ENCODE data around the gene MGLL. TPM values are rescaled to one million over a fixed set of nuclear protein-coding genes. Genes with fewer than 3 reads are reported as not detected.

The MGLL gene
- total RNA-seq, 1 experiment from 2014 or later, result 2.1 TPM

DNA sequence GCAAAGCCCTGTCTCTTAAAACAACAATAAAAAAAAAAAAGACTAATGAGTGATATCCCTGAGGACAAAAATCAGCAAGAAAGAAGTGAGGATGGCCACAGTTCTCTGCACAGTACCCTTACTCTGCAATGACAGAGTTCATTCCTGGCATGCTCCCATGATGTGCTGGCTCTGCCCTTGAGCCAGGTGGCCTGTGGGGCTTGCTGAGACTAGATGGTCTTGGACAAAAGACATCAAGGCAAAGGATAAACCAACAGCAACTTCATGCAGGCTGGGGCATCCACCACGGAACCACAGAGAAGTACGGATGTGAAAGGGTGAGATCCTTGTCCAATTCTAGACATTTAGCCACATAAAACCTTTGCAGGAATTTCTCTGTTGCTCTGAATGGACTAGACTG, 12.7 kb downstream of the MGLL start:
- POLR2A ChIA-PET, result no interaction called here
- intact Hi-C loops (cut with micrococcal nuclease; ENCODE audit: unreplicated experiment), result no loop called here
- in situ Hi-C loops (cut with HindIII; ENCODE audit: low pct_unique_long_range_greater_than_20kb, low sequenced_read_pairs), result no loop called here
- Histone ChIP-seq H3K4me3 (ENCODE audit: low read depth in 2 of 2, low read length in 2 of 2) (no peak overlapping the region), H3K27me3 (ENCODE audit: control insufficient read depth, insufficient read depth, low read length) (no peaks in the 10 kb centered on the region; the same call in 1 of the 2 replicates), H3K9me3 (ENCODE audit: control insufficient read depth, insufficient read depth, low read depth, low read length) (no peaks in the 10 kb centered on the region), H3K36me3 (ENCODE audit: control insufficient read depth, insufficient read depth, low read length) (no peaks in the 10 kb centered on the region), H3K4me1 (ENCODE audit: control insufficient read depth, insufficient read depth, low read length) (no peaks in the 10 kb centered on the region), H3K27ac (ENCODE audit: low read length) (no peak overlapping the region)
- ATAC-seq (no peak), DNase-seq (ENCODE audit: low read depth, low spot score) (no peak)
- CTCF ChIA-PET, result no interaction called here
- BruUV-seq (replicated peaks), result no TSS peak
- TF ChIP-seq, protein P1, sequence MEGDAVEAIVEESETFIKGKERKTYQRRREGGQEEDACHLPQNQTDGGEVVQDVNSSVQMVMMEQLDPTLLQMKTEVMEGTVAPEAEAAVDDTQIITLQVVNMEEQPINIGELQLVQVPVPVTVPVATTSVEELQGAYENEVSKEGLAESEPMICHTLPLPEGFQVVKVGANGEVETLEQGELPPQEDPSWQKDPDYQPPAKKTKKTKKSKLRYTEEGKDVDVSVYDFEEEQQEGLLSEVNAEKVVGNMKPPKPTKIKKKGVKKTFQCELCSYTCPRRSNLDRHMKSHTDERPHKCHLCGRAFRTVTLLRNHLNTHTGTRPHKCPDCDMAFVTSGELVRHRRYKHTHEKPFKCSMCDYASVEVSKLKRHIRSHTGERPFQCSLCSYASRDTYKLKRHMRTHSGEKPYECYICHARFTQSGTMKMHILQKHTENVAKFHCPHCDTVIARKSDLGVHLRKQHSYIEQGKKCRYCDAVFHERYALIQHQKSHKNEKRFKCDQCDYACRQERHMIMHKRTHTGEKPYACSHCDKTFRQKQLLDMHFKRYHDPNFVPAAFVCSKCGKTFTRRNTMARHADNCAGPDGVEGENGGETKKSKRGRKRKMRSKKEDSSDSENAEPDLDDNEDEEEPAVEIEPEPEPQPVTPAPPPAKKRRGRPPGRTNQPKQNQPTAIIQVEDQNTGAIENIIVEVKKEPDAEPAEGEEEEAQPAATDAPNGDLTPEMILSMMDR (IDR thresholded peaks at IDR 0.05), result no peak
- TF ChIP-seq, protein P2, sequence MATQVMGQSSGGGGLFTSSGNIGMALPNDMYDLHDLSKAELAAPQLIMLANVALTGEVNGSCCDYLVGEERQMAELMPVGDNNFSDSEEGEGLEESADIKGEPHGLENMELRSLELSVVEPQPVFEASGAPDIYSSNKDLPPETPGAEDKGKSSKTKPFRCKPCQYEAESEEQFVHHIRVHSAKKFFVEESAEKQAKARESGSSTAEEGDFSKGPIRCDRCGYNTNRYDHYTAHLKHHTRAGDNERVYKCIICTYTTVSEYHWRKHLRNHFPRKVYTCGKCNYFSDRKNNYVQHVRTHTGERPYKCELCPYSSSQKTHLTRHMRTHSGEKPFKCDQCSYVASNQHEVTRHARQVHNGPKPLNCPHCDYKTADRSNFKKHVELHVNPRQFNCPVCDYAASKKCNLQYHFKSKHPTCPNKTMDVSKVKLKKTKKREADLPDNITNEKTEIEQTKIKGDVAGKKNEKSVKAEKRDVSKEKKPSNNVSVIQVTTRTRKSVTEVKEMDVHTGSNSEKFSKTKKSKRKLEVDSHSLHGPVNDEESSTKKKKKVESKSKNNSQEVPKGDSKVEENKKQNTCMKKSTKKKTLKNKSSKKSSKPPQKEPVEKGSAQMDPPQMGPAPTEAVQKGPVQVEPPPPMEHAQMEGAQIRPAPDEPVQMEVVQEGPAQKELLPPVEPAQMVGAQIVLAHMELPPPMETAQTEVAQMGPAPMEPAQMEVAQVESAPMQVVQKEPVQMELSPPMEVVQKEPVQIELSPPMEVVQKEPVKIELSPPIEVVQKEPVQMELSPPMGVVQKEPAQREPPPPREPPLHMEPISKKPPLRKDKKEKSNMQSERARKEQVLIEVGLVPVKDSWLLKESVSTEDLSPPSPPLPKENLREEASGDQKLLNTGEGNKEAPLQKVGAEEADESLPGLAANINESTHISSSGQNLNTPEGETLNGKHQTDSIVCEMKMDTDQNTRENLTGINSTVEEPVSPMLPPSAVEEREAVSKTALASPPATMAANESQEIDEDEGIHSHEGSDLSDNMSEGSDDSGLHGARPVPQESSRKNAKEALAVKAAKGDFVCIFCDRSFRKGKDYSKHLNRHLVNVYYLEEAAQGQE (IDR thresholded peaks at IDR 0.05; ENCODE audit: insufficient read depth in 1 of 2, low read depth in 2 of 2, low read length in 1 of 2), result no peak
- TF ChIP-seq SIN3A (IDR thresholded peaks at IDR 0.05; ENCODE audit: borderline replicate concordance, insufficient read depth, low read depth, low read length), result no peak
- TF ChIP-seq TCF7L2 (IDR thresholded peaks at IDR 0.05; ENCODE audit: low read depth, low read length), result no peak
- TF ChIP-seq POLR2AphosphoS5 (IDR thresholded peaks at IDR 0.05; ENCODE audit: low read depth, low read length), result no peak

DNA sequence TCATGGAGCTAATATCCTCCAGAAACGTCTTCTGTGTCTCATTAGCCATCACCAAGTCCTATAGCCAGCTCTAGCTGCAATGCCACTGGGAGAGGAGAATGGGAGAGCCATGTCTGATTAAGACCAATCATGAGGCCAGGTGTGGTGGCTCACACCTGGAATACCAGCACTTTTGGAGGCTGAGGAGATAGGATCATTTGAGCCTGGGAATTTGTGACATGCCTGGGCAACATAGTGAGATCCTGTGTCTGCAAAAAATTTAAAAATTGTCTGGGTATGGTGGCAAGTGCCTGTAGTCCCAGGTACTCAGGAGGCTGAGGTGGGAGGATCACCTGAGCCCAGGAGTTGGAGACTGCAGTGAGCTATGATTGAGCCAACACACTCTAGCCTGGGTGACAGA, 13.1 kb downstream of the MGLL start:
- H3K36me3 ChIP-seq (ENCODE audit: control insufficient read depth, insufficient read depth, low read length), result no peaks in the 10 kb centered on the region
- BruUV-seq (replicated peaks), result no TSS peak
- H3K4me1 ChIP-seq (ENCODE audit: control insufficient read depth, insufficient read depth, low read length), result no peaks in the 10 kb centered on the region
- ATAC-seq (no peak), DNase-seq (ENCODE audit: low read depth, low spot score) (no peak)
- CTCF ChIA-PET, result no interaction called here
- TF ChIP-seq, protein P1 (IDR thresholded peaks at IDR 0.05), result no peak
- no peak for TF ChIP-seq SIN3A (IDR thresholded peaks at IDR 0.05; ENCODE audit: borderline replicate concordance, insufficient read depth, low read depth, low read length)
- TF ChIP-seq, protein P2 (IDR thresholded peaks at IDR 0.05; ENCODE audit: insufficient read depth in 1 of 2, low read depth in 2 of 2, low read length in 1 of 2), result no peak
- no peak for TF ChIP-seq TCF7L2 (IDR thresholded peaks at IDR 0.05; ENCODE audit: low read depth, low read length)
- no peak for TF ChIP-seq POLR2AphosphoS5 (IDR thresholded peaks at IDR 0.05; ENCODE audit: low read depth, low read length)
- no peak overlapping the region for H3K4me3 ChIP-seq (ENCODE audit: low read depth in 2 of 2, low read length in 2 of 2)
- no peaks in the 10 kb centered on the region for H3K9me3 ChIP-seq (ENCODE audit: control insufficient read depth, insufficient read depth, low read depth, low read length)
- H3K27ac ChIP-seq (ENCODE audit: low read length), result no peak overlapping the region
- POLR2A ChIA-PET, result no interaction called here
- no peaks in the 10 kb centered on the region; the same call in 1 of the 2 replicates for H3K27me3 ChIP-seq (ENCODE audit: control insufficient read depth, insufficient read depth, low read length)
- in situ Hi-C loops (cut with HindIII; ENCODE audit: low pct_unique_long_range_greater_than_20kb, low sequenced_read_pairs), result no loop called here
- intact Hi-C loops (cut with micrococcal nuclease; ENCODE audit: unreplicated experiment), result no loop called here
